RCC 7860 (cell line): ENCODE measurements around the gene MT1E.
"Not testable (repeated sequence)": the region's sequence is repeated elsewhere in the genome, so short reads cannot be mapped to it uniquely, and the experiment has no call there.

Experiments
- DNase-seq: peaks from one replicate; pipeline ENCODE4 v3.0.0-alpha.2; 2015; ENCODE audit warnings: low spot score
- FAIRE-seq: peaks from 2 replicates; lab custom pipeline; 2012; peaks lifted over from hg19 to GRCh38; lab: Jason Lieb, UNC

Gene MT1E

GRCh38 chr16:56643080-56643778 is 17.6 kb downstream of the MT1E start:
- FAIRE-seq (no peak), DNase-seq (peak; percentile 6)

DNA sequence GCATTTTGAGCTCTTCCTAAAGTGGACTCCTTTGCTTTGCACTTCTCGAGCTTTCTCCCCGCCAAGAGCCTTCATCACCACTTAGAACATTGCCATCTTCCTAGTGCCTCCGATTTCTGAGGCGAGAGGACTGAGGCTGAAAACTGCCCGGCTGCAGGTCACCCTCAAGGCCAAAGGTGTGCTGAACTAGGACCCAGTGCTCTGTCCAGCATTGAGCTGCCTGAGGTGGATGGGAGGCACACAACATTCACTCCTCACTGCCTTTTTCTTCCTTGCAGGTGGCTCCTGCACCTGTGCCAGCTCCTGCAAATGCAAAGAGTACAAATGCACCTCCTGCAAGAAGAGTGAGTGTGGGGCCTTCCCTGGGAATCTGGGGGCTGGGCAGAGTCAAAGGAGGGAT is 18.3 kb downstream of the MT1E start:
- DNase-seq (no peak), FAIRE-seq (no peak)

- no peak for DNase-seq
- no peak for FAIRE-seq
These were observed 19.7 kb downstream of the MT1E start for GRCh38 chr16:56645311-56645710.

DNA sequence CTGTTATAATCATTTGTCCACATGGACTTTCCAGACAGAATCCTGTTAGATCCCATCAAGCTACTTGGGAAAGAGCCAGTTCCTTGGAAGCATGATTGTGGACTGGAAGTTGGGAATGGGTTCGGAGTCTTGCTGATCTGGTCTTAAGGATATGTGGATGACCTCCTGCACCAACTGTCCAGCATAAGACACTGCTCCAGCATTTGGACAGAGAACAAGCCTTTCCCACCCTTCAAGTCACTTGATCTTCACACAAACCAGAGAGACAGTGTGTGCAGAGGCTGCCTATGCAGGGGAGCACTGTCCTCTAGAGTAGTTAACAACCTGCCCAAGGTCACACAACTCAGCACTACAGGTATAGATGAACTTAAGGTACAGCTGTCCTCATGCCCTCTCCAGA is 20.3 kb downstream of the MT1E start:
- no peak for DNase-seq
- FAIRE-seq, result no peak

- DNase-seq, result no peak
- no peak for FAIRE-seq
These were observed 22.3 kb downstream of the MT1E start for GRCh38 chr16:56647641-56648431.

DNA sequence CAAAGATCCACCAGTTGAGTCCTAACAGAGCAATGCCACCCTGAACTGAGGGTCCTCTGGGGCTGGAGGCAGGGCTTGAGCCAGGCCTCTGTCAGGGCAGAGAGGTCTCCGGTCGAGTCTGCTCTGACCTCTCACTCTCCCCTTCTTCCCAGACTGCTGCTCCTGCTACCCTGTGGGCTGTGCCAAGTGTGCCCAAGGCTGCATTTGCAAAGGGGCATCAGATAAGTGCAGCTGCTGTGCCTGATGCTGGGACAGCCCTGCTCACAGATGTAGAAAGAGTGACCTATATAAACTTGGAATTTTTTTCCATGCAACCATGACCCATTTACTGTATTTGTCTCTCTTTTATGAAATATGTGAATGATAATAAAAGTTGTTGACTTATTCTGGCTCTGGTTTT is 23.7 kb downstream of the MT1E start:
- FAIRE-seq (no peak), DNase-seq (no peak)

DNA sequence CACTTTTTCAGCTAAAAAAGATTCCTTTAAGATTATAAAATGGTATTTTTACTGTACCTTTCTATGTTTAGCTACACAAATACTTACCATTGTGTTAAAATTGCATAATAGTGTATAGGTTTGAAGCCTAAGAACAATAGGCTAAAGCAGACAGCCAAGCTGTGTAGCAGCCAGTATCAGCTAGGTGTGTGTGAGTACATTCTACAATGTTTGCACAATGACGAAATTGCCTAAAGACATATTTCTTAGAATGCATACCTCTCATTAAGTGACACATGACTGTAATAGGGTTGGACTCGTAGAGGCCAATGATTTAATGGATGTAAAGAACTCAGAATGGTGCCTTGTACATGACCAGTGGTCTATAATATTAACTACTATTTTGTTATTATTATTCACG is 24.2 kb downstream of the MT1E start:
- DNase-seq (no peak), FAIRE-seq (no peak)

DNA sequence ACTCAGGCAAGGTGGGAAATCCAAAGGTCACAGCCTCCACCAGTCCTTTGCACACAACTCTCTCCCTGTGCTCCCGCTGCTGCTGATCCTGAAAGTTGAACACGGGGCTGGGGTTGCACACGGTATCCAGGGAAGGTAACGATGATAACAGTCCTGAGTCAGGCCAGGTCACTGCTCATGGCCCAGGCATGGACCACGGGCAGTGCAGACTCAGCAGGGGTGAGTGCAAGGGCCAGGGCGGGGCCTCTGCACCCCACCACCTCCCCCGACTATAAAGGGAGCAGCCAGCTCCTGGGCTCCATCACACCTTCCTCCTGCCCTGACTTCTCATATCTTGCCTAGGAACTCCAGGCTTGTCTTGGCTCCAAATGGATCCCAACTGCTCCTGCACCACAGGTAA is 26.0 kb downstream of the MT1E start, which contains the start of gene MT1B:
TSS of gene MT1B (plus strand) at position 301 of the 400 bp plus-strand sequence. CDS start at position 369, 68 bp downstream.
- DNase-seq, result no peak
- no peak for FAIRE-seq

GRCh38 chr16:56652600-56652999 is 27.0 kb downstream of the MT1E start:
- FAIRE-seq (no peak), DNase-seq (no peak)

GRCh38 chr16:56653218-56653617 is 27.6 kb downstream of the MT1E start:
- FAIRE-seq, result no peak
- no peak for DNase-seq

DNA sequence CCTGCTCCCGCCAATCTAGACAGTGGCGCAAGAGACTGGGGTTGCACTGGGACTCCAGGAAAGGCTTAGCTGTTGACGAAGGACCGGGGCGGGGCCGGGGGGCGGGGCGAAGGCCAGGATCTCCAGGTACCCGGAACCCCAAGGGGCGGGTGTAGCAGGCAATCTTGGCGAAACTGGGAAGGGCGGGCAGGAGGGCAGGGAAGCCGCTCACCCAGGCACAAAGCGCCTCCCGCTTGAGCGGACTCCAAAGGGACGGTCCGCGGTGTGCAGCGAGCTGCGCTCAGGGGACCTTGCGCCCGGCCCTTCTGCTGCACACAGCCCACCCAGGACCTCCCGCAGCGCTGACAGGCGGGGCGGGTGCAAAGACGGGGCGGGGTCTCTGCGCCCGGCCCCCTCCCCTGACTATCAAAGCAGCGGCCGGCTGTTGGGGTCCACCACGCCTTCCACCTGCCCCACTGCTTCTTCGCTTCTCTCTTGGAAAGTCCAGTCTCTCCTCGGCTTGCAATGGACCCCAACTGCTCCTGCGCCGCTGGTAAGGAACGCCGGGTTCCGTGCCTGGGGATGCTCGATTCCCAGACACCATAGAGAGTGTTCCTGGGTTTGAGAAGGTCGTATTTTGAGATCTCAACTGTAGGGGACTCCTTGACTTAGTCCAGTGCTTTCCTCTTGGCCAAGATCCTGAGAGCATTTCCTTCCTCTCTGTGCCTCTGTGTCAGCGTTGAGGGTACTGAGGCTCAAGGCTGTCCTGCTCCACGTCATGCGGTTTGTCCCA is 32.2 kb downstream of the MT1E start, which contains the start of gene MT1F:
TSS of gene MT1F (plus strand) at position 405 of the 772 bp plus-strand sequence. CDS start at position 505, 100 bp downstream.
- DNase-seq, result peak; percentile 50
- no peak for FAIRE-seq

- FAIRE-seq, result no peak
- DNase-seq, result peak; percentile 36
These were observed 32.8 kb downstream of the MT1E start for GRCh38 chr16:56658327-56658875.

DNA sequence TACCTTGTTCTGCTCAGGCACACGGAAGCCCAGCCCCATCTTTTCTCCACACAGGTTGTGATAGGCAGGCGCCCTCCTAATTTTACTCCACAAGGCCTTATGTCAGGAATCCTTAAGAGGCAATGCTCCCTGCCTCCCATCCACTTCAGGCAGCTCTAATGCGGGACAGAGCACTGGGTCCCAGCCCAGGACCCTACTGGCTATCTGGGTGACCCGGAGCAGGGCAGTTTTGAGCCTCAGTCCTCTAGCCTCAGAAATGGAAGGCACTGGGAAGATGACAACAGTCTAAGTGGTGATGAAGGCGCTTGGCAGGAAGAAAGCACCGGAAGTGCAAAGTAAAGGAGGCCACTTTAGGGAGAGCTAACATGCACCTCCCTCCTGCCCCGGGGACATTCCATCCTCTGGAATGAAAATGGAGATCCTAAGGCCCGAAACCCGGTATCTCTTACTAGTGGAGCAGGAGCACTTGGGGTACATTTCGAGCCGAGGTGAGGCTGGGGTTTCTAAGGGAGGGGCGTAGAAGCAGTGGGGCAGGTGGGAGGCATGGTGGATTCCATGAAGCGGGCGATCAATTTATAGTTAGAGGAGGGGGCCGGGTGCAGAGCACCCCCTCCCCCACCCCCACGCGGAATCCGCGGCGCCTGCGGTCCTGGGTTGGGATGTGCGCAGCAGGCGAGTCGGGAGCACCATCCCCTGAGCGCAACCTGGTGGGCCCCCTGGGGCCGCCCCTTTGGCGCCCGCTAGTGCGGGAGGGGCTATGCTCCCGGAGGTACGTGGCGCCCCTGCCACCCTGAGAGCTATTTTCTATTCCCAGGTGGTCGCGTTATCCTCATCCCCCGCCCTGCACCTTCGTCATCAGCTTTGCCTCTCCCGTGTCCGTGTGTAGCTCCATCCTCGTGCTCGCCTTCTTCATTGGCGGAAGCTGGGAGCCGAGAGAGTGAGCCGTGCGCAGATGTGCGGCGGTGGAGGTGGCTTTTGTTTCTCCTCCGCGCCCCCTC is 37.1 kb downstream of the MT1E start:
- DNase-seq (no peak), FAIRE-seq (no peak)

- no peak for DNase-seq
- no peak for FAIRE-seq
These were observed 38.9 kb downstream of the MT1E start for GRCh38 chr16:56664506-56664905.

DNA sequence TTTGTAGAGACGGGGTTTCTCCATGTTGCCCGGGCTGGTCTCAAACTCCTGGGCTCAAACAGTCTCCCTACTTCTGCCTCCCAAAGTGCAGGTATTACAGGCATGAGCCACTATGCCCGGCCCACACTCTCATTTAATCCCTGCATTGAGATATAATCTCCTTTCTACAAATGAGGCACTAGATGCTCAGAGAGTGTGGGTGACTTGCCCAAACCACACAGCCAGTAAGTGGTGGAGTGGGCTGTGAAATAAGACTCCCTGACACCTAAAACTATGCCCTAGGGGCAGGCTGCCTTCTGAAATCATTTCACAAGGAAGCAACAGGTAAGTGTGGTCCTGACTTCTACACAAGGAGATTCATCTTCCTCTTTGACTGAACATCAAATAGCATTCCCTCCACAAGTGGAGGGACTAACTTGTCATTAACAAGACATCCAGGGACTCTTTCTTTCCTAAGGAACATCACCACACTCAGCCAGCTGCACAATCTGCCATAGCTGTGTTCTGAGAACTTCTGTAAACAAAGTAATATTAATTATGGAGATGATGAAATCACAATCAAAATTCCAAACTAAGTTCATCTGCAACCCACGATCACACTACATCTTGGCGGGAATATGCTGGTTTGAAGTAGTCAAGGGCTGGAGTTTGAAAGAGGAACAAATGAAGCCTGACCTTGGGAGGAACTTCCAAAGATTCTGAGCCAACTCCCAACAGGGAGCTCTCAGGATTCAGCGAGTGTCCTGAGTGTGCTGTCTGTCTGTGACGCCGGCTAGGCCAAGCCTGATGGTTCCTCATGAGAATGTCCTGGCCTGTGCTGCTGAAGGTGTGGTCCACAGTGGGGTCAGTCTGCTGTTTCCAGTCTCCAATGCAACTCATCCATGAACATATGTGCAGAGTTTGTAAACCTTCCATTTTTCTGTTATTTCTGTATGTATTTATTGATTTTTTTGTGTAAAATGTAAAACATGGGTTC is 40.0 kb downstream of the MT1E start:
- not testable (repeated sequence) for DNase-seq, FAIRE-seq

DNA sequence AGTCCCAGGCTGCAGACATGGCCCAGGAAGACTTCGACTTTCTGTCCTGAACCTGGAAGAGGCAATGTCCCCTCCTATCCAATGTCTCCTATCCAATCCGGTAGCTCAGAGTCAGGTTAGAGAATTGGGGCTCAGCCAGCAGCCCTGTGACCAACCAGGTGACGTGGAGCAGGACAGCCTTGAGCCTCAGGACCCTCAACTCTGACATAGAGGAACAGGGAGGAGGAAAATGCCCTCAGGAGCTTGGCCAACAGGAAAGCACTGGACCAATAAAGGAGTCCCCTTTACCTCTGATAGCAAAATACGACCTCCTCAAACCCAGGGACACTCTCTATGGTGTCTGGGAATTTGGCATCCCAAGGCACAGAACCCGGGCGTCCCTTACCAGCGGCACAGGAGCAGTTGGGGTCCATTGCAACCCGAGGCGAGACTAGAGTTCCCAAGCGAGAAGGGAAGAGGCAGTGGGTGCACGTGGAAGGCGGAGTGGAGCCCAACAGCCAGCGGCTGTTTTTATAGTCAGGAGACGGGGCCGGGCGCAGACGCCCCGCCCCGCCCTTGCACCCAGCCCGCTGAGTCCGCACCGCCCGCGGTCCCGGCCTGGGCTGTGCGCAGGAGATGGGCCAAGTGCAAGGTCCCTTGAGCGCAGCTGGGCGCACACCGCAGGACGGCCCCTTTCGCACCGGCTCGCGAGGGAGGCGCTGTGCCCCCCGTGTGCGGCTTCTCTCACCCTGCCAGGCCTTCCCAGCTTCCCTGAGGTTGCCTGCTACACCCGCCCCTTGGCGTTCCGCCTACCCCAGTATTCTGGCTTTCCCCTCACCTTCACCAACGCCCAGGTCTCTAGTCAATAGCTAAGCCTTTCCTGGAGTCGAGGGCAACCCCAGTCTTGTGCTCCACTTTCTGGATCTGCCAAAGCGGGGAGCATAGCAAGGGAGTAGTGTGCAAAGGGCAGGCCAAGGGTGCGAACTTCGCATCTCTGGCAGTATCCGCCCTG is 42.3 kb downstream of the MT1E start, which contains the start of gene MT1G:
TSS of gene MT1G (minus strand) at position 485 of the 991 bp plus-strand sequence. CDS start at position 413, 72 bp downstream.
- FAIRE-seq (no peak), DNase-seq (no peak)
